A549 (cell line): ENCODE measurements around the gene ANO10. TPM values are rescaled to one million over a fixed set of nuclear protein-coding genes. Genes with fewer than 3 reads are reported as not detected.
"Not testable (repeated sequence)": the region's sequence is repeated elsewhere in the genome, so short reads cannot be mapped to it uniquely, and the experiment has no call there.

Source experiments
- ATAC-seq, 2 experiments: fragments of 200-7000 bp in 1 of 2; fragments of >200 bp in 1 of 2; cut with Nextera tagmentation in 1 of 2; cut with Tn5 transposase in 1 of 2; 3 replicates each; pipeline versions ENCODE4 v1.8.0 to v1.9.1; 2018 to 2020; ENCODE audit warnings: mild to moderate bottlenecking in 1 of 2, moderate library complexity in 1 of 2
- CTCF ChIA-PET: fragments of 300-600 bp; sonication (Branson Sonifier 250); formaldehyde crosslinking; extraction: SDS; loops from one replicate; lab custom pipeline; 2021; ENCODE audit warnings: antibody characterized with exemption, inconsistent platforms; lab: Yijun Ruan, JAX
- POLR2A ChIA-PET: fragments of 350-600 bp; formaldehyde crosslinking; extraction: SDS; loops from one replicate; lab custom pipeline; 2021; ENCODE audit warnings: antibody characterized with exemption, inconsistent platforms; lab: Yijun Ruan, JAX
- DNase-seq, 2 experiments: peaks; one replicate each; pipeline versions ENCODE4 v3.0.0 to v3.0.0-alpha.2; 2011 to 2016; ENCODE audit warnings: low read depth in 1 of 2, low spot score in 1 of 2
- FAIRE-seq: peaks from 2 replicates; lab custom pipeline; 2011; peaks lifted over from hg19 to GRCh38; lab: Jason Lieb, UNC
- H3K27ac ChIP-seq, 2 experiments: fragments of >200 bp; sonication (Bioruptor Twin); formaldehyde crosslinking; 3 replicates each; pipeline ENCODE4 v1.5.1; 2016 to 2017
- H3K4me1 ChIP-seq: fragments of >200 bp; sonication (Bioruptor Twin); formaldehyde crosslinking; 3 replicates; pipeline ENCODE4 v1.6.1; 2016
- H3K4me2 ChIP-seq: fragments of >200 bp; sonication (Bioruptor Twin); formaldehyde crosslinking; 3 replicates; pipeline ENCODE4 v1.6.1; 2016
- H3K4me3 ChIP-seq: fragments of >200 bp; sonication (Bioruptor Twin); formaldehyde crosslinking; 3 replicates; pipeline ENCODE4 v1.5.1; 2016
- H3K9me3 ChIP-seq: fragments of >200 bp; sonication (Bioruptor Twin); formaldehyde crosslinking; 3 replicates; pipeline ENCODE4 v1.6.1; 2016
- BHLHE40 ChIP-seq: IDR thresholded peaks from 2 replicates; pipeline ENCODE4 v1.6.1; 2012; ENCODE audit warnings: low read depth, low read length, inconsistent platforms
- CBX2 ChIP-seq: fragments of 200-600 bp; sonication (generic); IDR thresholded peaks from 2 replicates; pipeline ENCODE4 v1.6.1; 2016; ENCODE audit warnings: low read depth, mild to moderate bottlenecking, borderline replicate concordance
- CBX8 ChIP-seq: fragments of 200-600 bp; sonication (generic); IDR thresholded peaks from 2 replicates; pipeline ENCODE4 v1.6.1; 2016
- CHD2 ChIP-seq: fragments of 150-350 bp; IDR thresholded peaks from 2 replicates; pipeline ENCODE4 v1.6.1; 2014; ENCODE audit warnings: low read length; ENCODE audit not compliant: partially characterized antibody
- EHF ChIP-seq: fragments of 250-450 bp; sonication (Bioruptor Pico); IDR thresholded peaks from 2 replicates; pipeline ENCODE4 v1.5.0; 2020; ENCODE audit warnings: mild to moderate bottlenecking
- FOXS1 ChIP-seq: fragments of 250-450 bp; sonication (Bioruptor Pico); IDR thresholded peaks from 2 replicates; pipeline ENCODE4 v1.5.0; 2020; ENCODE audit warnings: mild to moderate bottlenecking, moderate library complexity
- GATA3 ChIP-seq: IDR thresholded peaks from 2 replicates; pipeline ENCODE4 v1.6.1; 2012; ENCODE audit warnings: borderline replicate concordance
- HDAC2 ChIP-seq: fragments of 200-600 bp; sonication (generic); IDR thresholded peaks from 2 replicates; pipeline ENCODE4 v1.6.1; 2016
- HES2 ChIP-seq: fragments of >200 bp; sonication (Bioruptor Twin); formaldehyde crosslinking; IDR thresholded peaks from 2 replicates; pipeline ENCODE4 v1.6.1; 2016
- HMGXB4 ChIP-seq: fragments of 250-450 bp; sonication (Bioruptor Pico); IDR thresholded peaks from 2 replicates; pipeline ENCODE4 v1.5.0; 2021; ENCODE audit warnings: mild to moderate bottlenecking, moderate library complexity, borderline replicate concordance
- HOXA7 ChIP-seq: fragments of 250-450 bp; sonication (Bioruptor Pico); IDR thresholded peaks from 2 replicates; pipeline ENCODE4 v1.5.0; 2020; ENCODE audit warnings: mild to moderate bottlenecking, moderate library complexity
- HOXB5 ChIP-seq: fragments of 250-450 bp; sonication (Bioruptor Pico); IDR thresholded peaks from 2 replicates; pipeline ENCODE4 v1.5.0; 2020; ENCODE audit warnings: mild to moderate bottlenecking, moderate library complexity
- JUNB ChIP-seq: fragments of >200 bp; sonication (Bioruptor Twin); formaldehyde crosslinking; IDR thresholded peaks from 2 replicates; pipeline ENCODE4 v1.6.1; 2016
- MAFK ChIP-seq: fragments of 450-650 bp; IDR thresholded peaks from 2 replicates; pipeline ENCODE4 v1.6.1; 2014; ENCODE audit not compliant: partially characterized antibody
- MYC ChIP-seq: IDR thresholded peaks from 2 replicates; pipeline ENCODE4 v1.6.1; 2012; ENCODE audit warnings: mild to moderate bottlenecking, inconsistent platforms, low read length, improper control_type of control experiment, borderline replicate concordance
- NPAS2 ChIP-seq: fragments of 250-450 bp; sonication (Bioruptor Pico); IDR thresholded peaks from 2 replicates; pipeline ENCODE4 v1.8.0; 2022; ENCODE audit warnings: mild to moderate bottlenecking, moderate library complexity, borderline replicate concordance
- NR3C1 ChIP-seq: fragments of >200 bp; sonication (Bioruptor Twin); formaldehyde crosslinking; IDR thresholded peaks from 3 replicates; pipeline ENCODE4 v1.6.1; 2017
- PHF8 ChIP-seq: fragments of 200-600 bp; sonication (generic); IDR thresholded peaks from 2 replicates; pipeline ENCODE4 v1.6.1; 2016; ENCODE audit warnings: low read depth, mild to moderate bottlenecking, antibody characterized with exemption, moderate library complexity, borderline replicate concordance
- RARB ChIP-seq: fragments of 250-450 bp; sonication (Bioruptor Pico); IDR thresholded peaks from 2 replicates; pipeline ENCODE4 v1.8.0; 2021; ENCODE audit warnings: mild to moderate bottlenecking, moderate library complexity
- RCOR1 ChIP-seq: fragments of 150-350 bp; IDR thresholded peaks from 2 replicates; pipeline ENCODE4 v1.6.1; 2014; ENCODE audit warnings: antibody characterized with exemption, low read length, low read depth
- RFX5 ChIP-seq: fragments of 450-650 bp; IDR thresholded peaks from 2 replicates; pipeline ENCODE4 v1.7.1; 2014; ENCODE audit warnings: antibody characterized with exemption, mild to moderate bottlenecking, moderate library complexity
- RNF2 ChIP-seq: fragments of 200-600 bp; sonication (generic); IDR thresholded peaks from 2 replicates; pipeline ENCODE4 v1.6.1; 2016; ENCODE audit warnings: low read depth, mild to moderate bottlenecking, antibody characterized with exemption, moderate library complexity, borderline replicate concordance
- TP53 ChIP-seq: fragments of 250-450 bp; sonication (Bioruptor Pico); IDR thresholded peaks from 2 replicates; pipeline ENCODE4 v1.5.0; 2021; ENCODE audit warnings: mild to moderate bottlenecking, moderate library complexity
- ZSCAN20 ChIP-seq: fragments of 250-450 bp; sonication (Bioruptor Pico); IDR thresholded peaks from 2 replicates; pipeline ENCODE4 v1.8.0; 2022; ENCODE audit warnings: mild to moderate bottlenecking, moderate library complexity
- WGBS: methylation state at CpG from one replicate; pipeline ENCODE4 v1.1.6; 2017; ENCODE audit errors: missing lambda C conversion rate; 5-methylcytosine and 5-hydroxymethylcytosine counted together
- polyA plus RNA-seq, 4 experiments: library from polyadenylated mRNA; depleted of rRNA in 3 of 4; stranded (reverse); fragments of >200 nt; fragmentation: RNase III in 1 of 4; extraction: RNeasy Plus Mini Kit Qiagen cat#74134 plus additional on column Dnase treatment in 1 of 4; gene quantifications; 2 replicates in 3 of 4; 3 replicates in 1 of 4; pipeline ENCODE4 v1.2.3, GENCODE V29; 2011 to 2017
- TF ChIP-seq, protein P1 (sequence below): fragments of 450-650 bp; IDR thresholded peaks from 2 replicates; pipeline ENCODE4 v1.6.1; 2014; ENCODE audit warnings: antibody characterized with exemption

Gene ANO10
- polyA plus RNA-seq, 2 of the 4 experiments (the other 2 are of a cell fraction): 20.0 to 22.8 TPM

DNA sequence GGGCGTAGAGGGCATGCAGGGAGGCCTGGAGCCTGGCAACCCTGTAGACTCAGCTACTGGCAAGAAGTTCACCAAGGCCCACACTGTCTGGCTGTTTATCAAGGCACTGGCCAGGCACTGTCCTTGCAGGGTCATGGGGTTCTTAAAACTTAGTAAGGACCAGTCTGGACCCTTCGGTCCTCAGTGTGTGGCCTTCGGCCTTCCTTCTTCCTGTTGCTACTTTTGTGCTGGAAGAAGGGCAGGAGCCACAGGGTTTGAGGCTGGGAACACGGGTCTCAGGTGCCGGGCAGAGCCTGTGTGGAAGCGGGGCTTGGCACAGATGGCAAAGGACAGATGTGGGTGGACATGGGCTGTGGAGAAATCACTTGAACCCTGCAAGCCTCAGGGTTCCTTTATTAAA lies 258.9 kb downstream of the ANO10 start:
- ATAC-seq (no peak), DNase-seq (no peak), FAIRE-seq (no peak)
- POLR2A ChIA-PET: no interaction called here
- CTCF ChIA-PET: no interaction called here
- Histone ChIP-seq H3K4me1 (no peaks in the 10 kb centered on the region), H3K4me2 (no peak overlapping the region), H3K27ac (no peak overlapping the region), H3K9me3 (no peaks in the 10 kb centered on the region), H3K4me3 (no peak overlapping the region)
- WGBS: no CpG with 5 or more reads among the region's 6 CpGs
- TF ChIP-seq, protein P1, sequence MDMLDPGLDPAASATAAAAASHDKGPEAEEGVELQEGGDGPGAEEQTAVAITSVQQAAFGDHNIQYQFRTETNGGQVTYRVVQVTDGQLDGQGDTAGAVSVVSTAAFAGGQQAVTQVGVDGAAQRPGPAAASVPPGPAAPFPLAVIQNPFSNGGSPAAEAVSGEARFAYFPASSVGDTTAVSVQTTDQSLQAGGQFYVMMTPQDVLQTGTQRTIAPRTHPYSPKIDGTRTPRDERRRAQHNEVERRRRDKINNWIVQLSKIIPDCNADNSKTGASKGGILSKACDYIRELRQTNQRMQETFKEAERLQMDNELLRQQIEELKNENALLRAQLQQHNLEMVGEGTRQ: no peak
- TF ChIP-seq EHF (CRISPR knock-in tag) (no peak), BHLHE40 (no peak), HOXA7 (CRISPR knock-in tag) (no peak), RNF2 (no peak), MAFK (no peak), RFX5 (no peak), ZSCAN20 (no peak)

- no peak overlapping the region for H3K4me3 ChIP-seq
- POLR2A ChIA-PET: no interaction called here
- H3K4me2 ChIP-seq: no peak overlapping the region
- CTCF ChIA-PET: no interaction called here
- 100% methylated on average over 1 of the region's 4 CpGs for WGBS
- H3K9me3 ChIP-seq: no peaks in the 10 kb centered on the region
- DNase-seq (no peak), ATAC-seq (no peak), FAIRE-seq (no peak)
- H3K27ac ChIP-seq: no peak overlapping the region
- TF ChIP-seq HMGXB4 (CRISPR knock-in tag) (no peak), CHD2 (no peak), ZSCAN20 (no peak), RCOR1 (no peak), CBX8 (no peak), HDAC2 (no peak), NPAS2 (CRISPR knock-in tag) (no peak), PHF8 (no peak)
- H3K4me1 ChIP-seq: no peaks in the 10 kb centered on the region
Observed at GRCh38 chr3:43362183-43362582, 259.6 kb downstream of the ANO10 start.

DNA sequence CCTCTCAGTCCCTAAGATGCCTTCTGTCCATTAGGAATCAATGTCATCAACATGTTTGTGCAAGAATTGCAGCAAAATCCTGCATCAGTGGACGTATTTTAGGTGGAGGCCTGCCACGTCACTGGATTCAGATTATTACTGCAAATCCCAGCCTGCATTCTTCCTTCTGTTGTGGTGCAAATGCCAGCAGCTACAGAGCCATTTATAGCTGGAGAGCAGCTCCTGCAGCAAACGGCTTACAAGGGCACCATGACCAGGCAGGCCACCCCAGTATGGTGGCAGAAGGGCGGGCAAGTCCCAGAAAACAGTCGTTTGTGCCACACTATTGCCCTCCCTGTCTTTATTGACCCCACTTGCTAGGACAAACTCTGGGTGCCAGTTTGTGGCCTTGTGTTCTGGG lies 260.7 kb downstream of the ANO10 start:
- no peak for ATAC-seq
- Histone ChIP-seq H3K27ac (no peak overlapping the region), H3K4me1 (no peaks in the 10 kb centered on the region), H3K4me2 (no peak overlapping the region), H3K4me3 (no peak overlapping the region), H3K9me3 (no peaks in the 10 kb centered on the region)
- TF ChIP-seq CBX2: no peak
- no peak for TF ChIP-seq FOXS1
- no peak for TF ChIP-seq BHLHE40
- TF ChIP-seq MYC: no peak
- no peak for TF ChIP-seq HOXB5 (CRISPR knock-in tag)
- no peak for TF ChIP-seq TP53 (CRISPR knock-in tag)
- TF ChIP-seq, protein P1: no peak
- no peak for TF ChIP-seq RARB (CRISPR knock-in tag)
- no peak for TF ChIP-seq JUNB
- TF ChIP-seq HES2: no peak
- no peak for TF ChIP-seq CHD2
- TF ChIP-seq NR3C1: no peak
- TF ChIP-seq GATA3: no peak
- no peak for DNase-seq
- 78% methylated on average over 5 of the region's 5 CpGs for WGBS
- CTCF ChIA-PET: no interaction called here
- POLR2A ChIA-PET: no interaction called here
- no peak for FAIRE-seq

- H3K4me1 ChIP-seq, FAIRE-seq, ATAC-seq, H3K4me3 ChIP-seq, H3K27ac ChIP-seq, DNase-seq, H3K4me2 ChIP-seq, POLR2A ChIA-PET: not testable (repeated sequence)
- H3K9me3 ChIP-seq: peaks cover 22% of the 10 kb centered on the region
- WGBS: 58% methylated on average over 2 of the region's 2 CpGs
- CTCF ChIA-PET: interaction anchor here (1.2 kb wide), 1 partner anchor 35 kb away, joined by 3 read pairs; no protein-coding TSS in a partner anchor
Observed at GRCh38 chr3:43356033-43356432, 265.8 kb downstream of the ANO10 start.
